ENCODE results near the gene EDA.

- TF ChIP-seq POLR2AphosphoS5 (IDR thresholded peaks at IDR 0.05; ENCODE audit: low read depth, low read length) (no peak), FOXP2 (optimal IDR thresholded peaks at IDR 0.05; ENCODE audit: borderline replicate concordance, extremely low read depth, extremely low read length, insufficient read depth) (no peak), TAF1 (IDR thresholded peaks at IDR 0.05; ENCODE audit: borderline replicate concordance, insufficient read depth, low read length) (no peak), REST (IDR thresholded peaks at IDR 0.05; ENCODE audit: insufficient read depth in 1 of 2, low read depth in 2 of 2, low read length in 2 of 2) (no peak), SIN3A (IDR thresholded peaks at IDR 0.05; ENCODE audit: borderline replicate concordance, insufficient read depth, low read length) (no peak)
These were observed 125.8 kb downstream of the EDA start for GRCh38 chrX:69741721-69742120.
